Measurements from ENCODE around the gene CALR.

CALR gene

DNA sequence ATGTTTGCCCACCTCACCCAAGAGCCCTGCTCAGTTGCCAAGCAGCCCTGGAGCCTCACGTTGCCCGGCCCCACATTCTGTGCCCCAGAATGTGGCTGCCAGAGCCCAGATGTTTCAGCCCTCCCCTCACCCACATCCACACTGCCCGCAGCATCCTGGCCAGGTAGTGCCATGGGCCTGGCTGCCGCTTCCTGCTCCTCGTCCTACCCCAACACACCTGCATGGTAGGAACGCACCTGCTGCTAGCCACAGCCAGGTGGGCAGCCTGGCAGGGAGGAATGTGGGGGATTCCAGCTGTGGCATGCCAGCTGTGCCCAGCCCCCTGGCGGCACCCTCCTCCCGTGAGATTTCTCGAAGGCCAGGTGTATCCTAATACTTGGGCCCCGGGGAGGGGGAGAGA lies 49.4 kb downstream of the CALR start:
- no peaks in the 10 kb centered on the region for H3K36me3 ChIP-seq
- no peak overlapping the region for H3K4me3 ChIP-seq (ENCODE audit: low read depth in 1 of 2, low read length in 1 of 2)
- peaks cover 54% of the 10 kb centered on the region for H3K27me3 ChIP-seq
- no peaks in the 10 kb centered on the region for H3K9me3 ChIP-seq
- no peak overlapping the region for H3K27ac ChIP-seq
- H3K4me1 ChIP-seq (ENCODE audit: control insufficient read depth in 1 of 2, insufficient read depth in 1 of 2, low read depth in 1 of 2, low read length in 1 of 2): peaks cover 7 to 9% of the 10 kb centered on the region in 2 experiments
- TF ChIP-seq, protein P1, sequence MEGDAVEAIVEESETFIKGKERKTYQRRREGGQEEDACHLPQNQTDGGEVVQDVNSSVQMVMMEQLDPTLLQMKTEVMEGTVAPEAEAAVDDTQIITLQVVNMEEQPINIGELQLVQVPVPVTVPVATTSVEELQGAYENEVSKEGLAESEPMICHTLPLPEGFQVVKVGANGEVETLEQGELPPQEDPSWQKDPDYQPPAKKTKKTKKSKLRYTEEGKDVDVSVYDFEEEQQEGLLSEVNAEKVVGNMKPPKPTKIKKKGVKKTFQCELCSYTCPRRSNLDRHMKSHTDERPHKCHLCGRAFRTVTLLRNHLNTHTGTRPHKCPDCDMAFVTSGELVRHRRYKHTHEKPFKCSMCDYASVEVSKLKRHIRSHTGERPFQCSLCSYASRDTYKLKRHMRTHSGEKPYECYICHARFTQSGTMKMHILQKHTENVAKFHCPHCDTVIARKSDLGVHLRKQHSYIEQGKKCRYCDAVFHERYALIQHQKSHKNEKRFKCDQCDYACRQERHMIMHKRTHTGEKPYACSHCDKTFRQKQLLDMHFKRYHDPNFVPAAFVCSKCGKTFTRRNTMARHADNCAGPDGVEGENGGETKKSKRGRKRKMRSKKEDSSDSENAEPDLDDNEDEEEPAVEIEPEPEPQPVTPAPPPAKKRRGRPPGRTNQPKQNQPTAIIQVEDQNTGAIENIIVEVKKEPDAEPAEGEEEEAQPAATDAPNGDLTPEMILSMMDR (IDR thresholded peaks at IDR 0.05): no peak

DNA sequence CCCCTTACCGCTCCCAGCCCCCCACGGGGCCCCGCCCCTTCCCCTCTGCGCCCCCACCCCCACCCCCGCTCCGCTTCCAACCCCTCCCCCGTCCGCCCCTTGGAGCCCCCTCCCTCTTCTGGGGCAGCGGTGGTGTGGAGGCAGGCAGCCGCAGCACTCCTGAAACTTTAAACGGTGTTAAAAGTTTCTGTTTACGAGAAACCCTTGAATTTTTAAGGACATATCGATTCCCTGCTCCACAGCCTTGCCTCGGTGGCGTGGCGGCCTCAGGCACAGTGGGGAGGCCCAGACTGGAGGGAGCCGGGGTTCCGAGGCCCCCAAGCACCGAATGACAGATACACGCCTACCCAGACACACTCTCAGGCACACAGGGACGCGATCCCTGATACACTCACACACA lies 52.0 kb downstream of the CALR start:
- TF ChIP-seq, protein P1 (IDR thresholded peaks at IDR 0.05): no peak
- Histone ChIP-seq H3K27ac (no peak overlapping the region), H3K27me3 (peaks cover 53% of the 10 kb centered on the region), H3K9me3 (no peaks in the 10 kb centered on the region), H3K36me3 (no peaks in the 10 kb centered on the region), H3K4me3 (ENCODE audit: low read depth in 1 of 2, low read length in 1 of 2) (no peak overlapping the region), H3K4me1 (ENCODE audit: control insufficient read depth in 1 of 2, insufficient read depth in 1 of 2, low read depth in 1 of 2, low read length in 1 of 2) (peaks cover 4 to 6% of the 10 kb centered on the region in 2 experiments)

DNA sequence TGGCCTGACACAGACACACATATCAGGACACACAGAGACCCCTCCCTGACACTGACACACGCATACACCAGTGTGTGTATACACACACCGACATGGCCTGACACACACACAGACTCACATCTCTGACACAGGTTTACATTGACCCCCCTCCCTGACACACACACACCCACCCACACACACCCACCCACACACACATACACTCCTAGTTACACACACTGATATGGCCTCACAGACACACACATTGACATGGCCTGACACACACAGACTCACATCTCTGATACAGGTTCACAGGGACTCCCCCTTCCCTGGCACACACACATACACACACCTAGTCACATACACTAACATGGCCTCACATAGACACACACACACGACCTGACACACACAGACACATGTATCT lies 52.4 kb downstream of the CALR start:
- no peaks in the 10 kb centered on the region for H3K36me3 ChIP-seq
- no peaks in the 10 kb centered on the region for H3K9me3 ChIP-seq
- H3K4me3 ChIP-seq (ENCODE audit: low read depth in 1 of 2, low read length in 1 of 2): no peak overlapping the region
- peaks cover 4 to 6% of the 10 kb centered on the region in 2 experiments for H3K4me1 ChIP-seq (ENCODE audit: control insufficient read depth in 1 of 2, insufficient read depth in 1 of 2, low read depth in 1 of 2, low read length in 1 of 2)
- TF ChIP-seq, protein P1 (IDR thresholded peaks at IDR 0.05): no peak
- peaks cover 50% of the 10 kb centered on the region for H3K27me3 ChIP-seq
- no peak overlapping the region for H3K27ac ChIP-seq

DNA sequence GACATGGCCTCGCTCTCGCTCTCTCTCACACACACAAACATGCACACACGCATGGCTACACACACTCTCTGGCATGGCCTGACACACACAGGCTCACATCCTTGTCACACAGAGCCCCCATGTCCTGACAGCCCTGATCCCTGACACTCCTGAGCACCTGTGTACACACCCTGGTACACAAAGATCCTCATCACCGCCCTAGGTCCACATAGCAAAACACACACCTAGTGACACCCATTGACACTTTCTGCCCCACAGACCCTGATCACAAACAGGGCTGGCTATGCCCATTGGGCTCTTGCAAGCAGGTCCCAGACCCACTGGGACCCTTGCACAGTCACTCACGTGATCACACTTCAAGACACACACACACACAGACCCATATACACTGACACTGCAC lies 52.9 kb downstream of the CALR start:
- no peak overlapping the region for H3K27ac ChIP-seq
- H3K4me1 ChIP-seq (ENCODE audit: control insufficient read depth in 1 of 2, insufficient read depth in 1 of 2, low read depth in 1 of 2, low read length in 1 of 2): peaks cover 9 to 10% of the 10 kb centered on the region in 2 experiments
- peaks cover 54% of the 10 kb centered on the region for H3K27me3 ChIP-seq
- TF ChIP-seq, protein P1 (IDR thresholded peaks at IDR 0.05): no peak
- no peak overlapping the region for H3K4me3 ChIP-seq (ENCODE audit: low read depth in 1 of 2, low read length in 1 of 2)
- H3K9me3 ChIP-seq: no peaks in the 10 kb centered on the region
- H3K36me3 ChIP-seq: no peaks in the 10 kb centered on the region

DNA sequence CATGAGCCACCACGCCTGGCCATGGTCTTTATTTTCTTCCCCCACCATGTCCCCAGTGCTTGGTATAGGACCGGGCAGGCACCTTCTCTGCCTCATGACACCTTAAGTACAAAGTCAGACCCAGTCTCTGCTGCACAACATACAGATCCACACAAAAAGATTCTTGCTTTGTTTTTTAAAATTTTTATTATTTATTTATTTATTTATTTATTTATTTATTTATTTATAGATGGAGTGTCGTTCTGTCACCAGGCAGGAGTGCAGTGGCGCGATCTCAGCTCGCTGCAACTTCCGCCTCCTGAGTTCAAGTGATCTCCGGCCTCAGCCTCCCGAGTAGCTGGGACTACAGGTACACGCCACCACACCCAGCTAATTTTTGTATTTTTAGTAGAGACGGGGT lies 54.3 kb downstream of the CALR start:
- peaks cover 69% of the 10 kb centered on the region for H3K27me3 ChIP-seq
- H3K9me3 ChIP-seq: no peaks in the 10 kb centered on the region
- TF ChIP-seq, protein P1 (IDR thresholded peaks at IDR 0.05): no peak
- H3K4me1 ChIP-seq (ENCODE audit: control insufficient read depth in 1 of 2, insufficient read depth in 1 of 2, low read depth in 1 of 2, low read length in 1 of 2): peaks cover 9 to 15% of the 10 kb centered on the region in 2 experiments
- H3K27ac ChIP-seq: no peak overlapping the region
- H3K36me3 ChIP-seq: no peaks in the 10 kb centered on the region
- no peak overlapping the region for H3K4me3 ChIP-seq (ENCODE audit: low read depth in 1 of 2, low read length in 1 of 2)

DNA sequence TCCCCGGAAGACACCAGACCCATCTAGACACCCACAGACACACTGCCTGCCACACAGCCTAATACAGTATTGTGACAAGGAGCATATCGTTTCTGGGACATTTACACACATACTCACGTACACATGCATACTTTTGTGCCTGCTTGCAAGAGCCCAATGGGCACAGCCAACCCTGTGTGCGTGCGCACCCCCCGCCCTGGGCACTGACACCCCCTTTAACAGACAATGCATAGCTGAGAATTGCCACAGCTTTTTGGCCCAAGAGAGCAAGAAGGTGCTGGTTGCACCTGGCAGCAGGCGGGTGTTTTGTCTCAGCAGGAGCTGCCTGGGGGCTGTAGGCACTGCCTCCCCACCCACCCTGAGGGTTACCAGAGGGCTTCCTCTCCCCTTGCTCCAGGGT lies 55.2 kb downstream of the CALR start:
- TF ChIP-seq, protein P1 (IDR thresholded peaks at IDR 0.05): no peak
- no peak overlapping the region for H3K4me3 ChIP-seq (ENCODE audit: low read depth in 1 of 2, low read length in 1 of 2)

More for the DNA sequence above, 55.2 kb downstream of the CALR start:
- H3K27ac ChIP-seq: no peak overlapping the region
- no peaks in the 10 kb centered on the region for H3K36me3 ChIP-seq
- peaks cover 9 to 15% of the 10 kb centered on the region in 2 experiments for H3K4me1 ChIP-seq (ENCODE audit: control insufficient read depth in 1 of 2, insufficient read depth in 1 of 2, low read depth in 1 of 2, low read length in 1 of 2)
- H3K9me3 ChIP-seq: no peaks in the 10 kb centered on the region
- H3K27me3 ChIP-seq: peaks cover 72% of the 10 kb centered on the region

Data from neutrophil (primary cell).